ENCODE results near the gene GPC6.

GPC6 gene

GRCh38 chr13:93975242-93975641 is 748.6 kb downstream of the GPC6 start:
- no peak for DNase-seq (ENCODE audit: low read depth)

- no peak for DNase-seq (ENCODE audit: low read depth)
Measured at GRCh38 chr13:93976528-93976927, 749.9 kb downstream of the GPC6 start.

GRCh38 chr13:93977986-93978385 is 751.4 kb downstream of the GPC6 start:
- peak; percentile 24 for DNase-seq (ENCODE audit: low read depth)

GRCh38 chr13:93981426-93981977 is 754.9 kb downstream of the GPC6 start:
- no peak for DNase-seq (ENCODE audit: low read depth)

- DNase-seq (ENCODE audit: low read depth) = no peak
Measured at GRCh38 chr13:93982179-93982918, 755.7 kb downstream of the GPC6 start.

GRCh38 chr13:93984052-93984451 is 757.4 kb downstream of the GPC6 start:
- DNase-seq (ENCODE audit: low read depth) = no peak

- DNase-seq (ENCODE audit: low read depth) = no peak
Measured at GRCh38 chr13:93984876-93985275, 758.3 kb downstream of the GPC6 start.

- no peak for DNase-seq (ENCODE audit: low read depth)
Measured at GRCh38 chr13:93987458-93987857, 760.9 kb downstream of the GPC6 start.

GRCh38 chr13:93991569-93991968 is 765.0 kb downstream of the GPC6 start:
- no peak for DNase-seq (ENCODE audit: low read depth)

GRCh38 chr13:93996481-93996880 is 769.9 kb downstream of the GPC6 start:
- DNase-seq (ENCODE audit: low read depth) = no peak

GRCh38 chr13:94006296-94006695 is 779.7 kb downstream of the GPC6 start:
- DNase-seq (ENCODE audit: low read depth) = peak; percentile 82

GRCh38 chr13:94007072-94007471 is 780.5 kb downstream of the GPC6 start:
- peak; percentile 63 for DNase-seq (ENCODE audit: low read depth)

- DNase-seq (ENCODE audit: low read depth) = peak; percentile 76
Measured at GRCh38 chr13:94009701-94010100, 783.1 kb downstream of the GPC6 start.

GRCh38 chr13:94014461-94014860 is 787.9 kb downstream of the GPC6 start:
- DNase-seq (ENCODE audit: low read depth) = no peak

- no peak for DNase-seq (ENCODE audit: low read depth)
Measured at GRCh38 chr13:94020426-94020825, 793.8 kb downstream of the GPC6 start.

- peak; percentile 17 for DNase-seq (ENCODE audit: low read depth)
Measured at GRCh38 chr13:94020833-94021232, 794.2 kb downstream of the GPC6 start.

GRCh38 chr13:94028234-94028633 is 801.6 kb downstream of the GPC6 start:
- peak; percentile 30 for DNase-seq (ENCODE audit: low read depth)

GRCh38 chr13:94028650-94029049 is 802.0 kb downstream of the GPC6 start:
- DNase-seq (ENCODE audit: low read depth) = no peak

GRCh38 chr13:94030415-94031119 is 804.0 kb downstream of the GPC6 start:
- DNase-seq (ENCODE audit: low read depth) = peak; percentile 73

GRCh38 chr13:94031609-94032008 is 805.0 kb downstream of the GPC6 start:
- DNase-seq (ENCODE audit: low read depth) = peak; percentile 86

GRCh38 chr13:94033098-94033497 is 806.5 kb downstream of the GPC6 start:
- no peak for DNase-seq (ENCODE audit: low read depth)

GRCh38 chr13:94033830-94034642 is 807.4 kb downstream of the GPC6 start:
- peak; percentile 27 for DNase-seq (ENCODE audit: low read depth)
